Measurements from ENCODE around the gene ACTN1. TPM values are rescaled to one million over a fixed set of nuclear protein-coding genes. Genes with fewer than 3 reads are reported as not detected.

ACTN1 gene
- polyA plus RNA-seq, 1 experiment = 641 TPM

- peak overlapping the region; percentile 21 for H3K27ac ChIP-seq (ENCODE audit: low read depth, low read length)
- DNase-seq (ENCODE audit: low read depth, low spot score) = no peak
- H3K9me3 ChIP-seq (ENCODE audit: control insufficient read depth, insufficient read depth, low read length) = no peaks in the 10 kb centered on the region
- no peaks in the 10 kb centered on the region for H3K27me3 ChIP-seq (ENCODE audit: control insufficient read depth, insufficient read depth, low read length)
- ChIA-PET POLR2A (interaction anchor here (1.0 to 2.2 kb wide), 5 partner anchors 10 to 20 kb away, joined by 3 to 9 read pairs (median 4); no protein-coding TSS in a partner anchor), CTCF (interaction anchor here (1.3 kb wide), 1 partner anchor 150 kb away, joined by 5 read pairs; no protein-coding TSS in a partner anchor)
- H3K4me3 ChIP-seq (ENCODE audit: low read depth, low read length) = no peak overlapping the region
- TF ChIP-seq CTCF (IDR thresholded peaks at IDR 0.05; ENCODE audit: low read depth, low read length) = no peak
These were observed 21.3 kb downstream of the ACTN1 start for GRCh38 chr14:68957775-68958174.

- POLR2A ChIA-PET = interaction anchor here (1.6 to 2.2 kb wide), 2 partner anchors 17 to 19 kb away, joined by 5 read pairs; no protein-coding TSS in a partner anchor
- no peak for TF ChIP-seq CTCF (IDR thresholded peaks at IDR 0.05; ENCODE audit: low read depth, low read length)
- CTCF ChIA-PET = interaction anchor here (1.0 to 1.5 kb wide), 3 partner anchors 15 to 151 kb away, joined by 3 read pairs; no protein-coding TSS in a partner anchor
- no peaks in the 10 kb centered on the region for H3K27me3 ChIP-seq (ENCODE audit: control insufficient read depth, insufficient read depth, low read length)
- no peak overlapping the region for H3K4me3 ChIP-seq (ENCODE audit: low read depth, low read length)
- DNase-seq (ENCODE audit: low read depth, low spot score) = no peak
- no peaks in the 10 kb centered on the region for H3K9me3 ChIP-seq (ENCODE audit: control insufficient read depth, insufficient read depth, low read length)
- H3K27ac ChIP-seq (ENCODE audit: low read depth, low read length) = peak overlapping the region; percentile 61
These were observed 22.4 kb downstream of the ACTN1 start for GRCh38 chr14:68956724-68957123.

GRCh38 chr14:68955851-68956179 lies 23.3 kb downstream of the ACTN1 start:
- H3K27ac ChIP-seq (ENCODE audit: low read depth, low read length) = peak overlapping the region; percentile 81
- no peak for TF ChIP-seq CTCF (IDR thresholded peaks at IDR 0.05; ENCODE audit: low read depth, low read length)
- ChIA-PET POLR2A (interaction anchor here (0.7 to 1.6 kb wide), 3 partner anchors 9 to 113 kb away, joined by 3 to 5 read pairs (median 3); no protein-coding TSS in a partner anchor), CTCF (interaction anchor here (1.1 to 1.6 kb wide), 3 partner anchors 14 to 45 kb away, joined by 3 to 6 read pairs (median 3); no protein-coding TSS in a partner anchor)
- DNase-seq (ENCODE audit: low read depth, low spot score) = no peak
- no peaks in the 10 kb centered on the region for H3K9me3 ChIP-seq (ENCODE audit: control insufficient read depth, insufficient read depth, low read length)
- no peaks in the 10 kb centered on the region for H3K27me3 ChIP-seq (ENCODE audit: control insufficient read depth, insufficient read depth, low read length)
- H3K4me3 ChIP-seq (ENCODE audit: low read depth, low read length) = no peak overlapping the region

- no peak for DNase-seq (ENCODE audit: low read depth, low spot score)
- no peaks in the 10 kb centered on the region for H3K9me3 ChIP-seq (ENCODE audit: control insufficient read depth, insufficient read depth, low read length)
- ChIA-PET CTCF (interaction anchor here (1.6 kb wide), 1 partner anchor 44 kb away, joined by 6 read pairs; no protein-coding TSS in a partner anchor), POLR2A (interaction anchor here (0.5 to 1.3 kb wide), 5 partner anchors 8 to 1181 kb away, joined by 3 to 6 read pairs (median 3); no protein-coding TSS in a partner anchor)
- peak overlapping the region; percentile 81 for H3K27ac ChIP-seq (ENCODE audit: low read depth, low read length)
- H3K27me3 ChIP-seq (ENCODE audit: control insufficient read depth, insufficient read depth, low read length) = no peaks in the 10 kb centered on the region
- H3K4me3 ChIP-seq (ENCODE audit: low read depth, low read length) = no peak overlapping the region
- no peak for TF ChIP-seq CTCF (IDR thresholded peaks at IDR 0.05; ENCODE audit: low read depth, low read length)
These were observed 23.8 kb downstream of the ACTN1 start for GRCh38 chr14:68955164-68955850.

GRCh38 chr14:68953196-68953555 lies 25.9 kb downstream of the ACTN1 start:
- POLR2A ChIA-PET = interaction anchor here (0.7 to 3.1 kb wide), 6 partner anchors 9 to 25 kb away, joined by 4 to 17 read pairs (median 7); no protein-coding TSS in a partner anchor
- CTCF ChIA-PET = no interaction called here
- H3K4me3 ChIP-seq (ENCODE audit: low read depth, low read length) = peak overlapping the region; percentile 45

More at GRCh38 chr14:68953196-68953555, 25.9 kb downstream of the ACTN1 start:
- TF ChIP-seq CTCF (IDR thresholded peaks at IDR 0.05; ENCODE audit: low read depth, low read length) = no peak
- no peaks in the 10 kb centered on the region for H3K9me3 ChIP-seq (ENCODE audit: control insufficient read depth, insufficient read depth, low read length)
- H3K27ac ChIP-seq (ENCODE audit: low read depth, low read length) = peak overlapping the region; percentile 90
- no peak for DNase-seq (ENCODE audit: low read depth, low spot score)
- H3K27me3 ChIP-seq (ENCODE audit: control insufficient read depth, insufficient read depth, low read length) = no peaks in the 10 kb centered on the region

Measured in AG04450 (cell line).